ENCODE data around the gene ATP1A4.
A peak's percentile ranks its signal among the peaks of the same experiment; 100 is the strongest.
"Not testable (repeated sequence)": the region's sequence is repeated elsewhere in the genome, so short reads cannot be mapped to it uniquely, and the experiment has no call there.

ATP1A4 gene

GRCh38 chr1:160124705-160125478, 26.5 kb upstream of the ATP1A4 start:
- ChIA-PET CTCF (interaction anchor here (0.5 to 2.5 kb wide), 8 partner anchors 13 to 130 kb away, joined by 3 to 11 read pairs (median 4); no protein-coding TSS in a partner anchor), POLR2A (no interaction called here)
- no peaks in the 10 kb centered on the region for H3K9me3 ChIP-seq (ENCODE audit: control insufficient read depth, insufficient read depth, low read depth, low read length)
- TF ChIP-seq ZNF610 (tag by site-specific recombination; IDR thresholded peaks at IDR 0.05; ENCODE audit: borderline replicate concordance), result no peak
- no peak for TF ChIP-seq ZNF157 (tag by site-specific recombination; IDR thresholded peaks at IDR 0.05)
- no peak for TF ChIP-seq ZNF391 (tag by site-specific recombination; IDR thresholded peaks at IDR 0.05; ENCODE audit: borderline replicate concordance, low read depth)
- TF ChIP-seq ZNF660 (tag by site-specific recombination; IDR thresholded peaks at IDR 0.05), result no peak
- no peak for TF ChIP-seq ZNF571 (tag by site-specific recombination; IDR thresholded peaks at IDR 0.05)
- no peak for TF ChIP-seq ZNF248 (tag by site-specific recombination; IDR thresholded peaks at IDR 0.05)
- no peak for TF ChIP-seq OVOL3 (tag by site-specific recombination; IDR thresholded peaks at IDR 0.05)
- TF ChIP-seq ZNF221 (tag by site-specific recombination; IDR thresholded peaks at IDR 0.05; ENCODE audit: borderline replicate concordance), result no peak
- TF ChIP-seq ZBTB44 (tag by site-specific recombination; IDR thresholded peaks at IDR 0.05), result no peak
- TF ChIP-seq HOXA7 (CRISPR knock-in tag; IDR thresholded peaks at IDR 0.05; ENCODE audit: borderline replicate concordance), result no peak
- TF ChIP-seq ZNF121 (tag by site-specific recombination; IDR thresholded peaks at IDR 0.05), result no peak
- no peak for TF ChIP-seq ZNF544 (tag by site-specific recombination; IDR thresholded peaks at IDR 0.05)
- TF ChIP-seq GLIS2 (tag by site-specific recombination; IDR thresholded peaks at IDR 0.05), result peak; percentile 11; the same call in 1 of the 2 replicates
- TF ChIP-seq ZNF341 (tag by site-specific recombination; IDR thresholded peaks at IDR 0.05; ENCODE audit: low read depth), result no peak
- no peak for TF ChIP-seq KLF17 (tag by site-specific recombination; IDR thresholded peaks at IDR 0.05)
- TF ChIP-seq ZNF777 (tag by site-specific recombination; IDR thresholded peaks at IDR 0.05; ENCODE audit: borderline replicate concordance), result no peak
- no peak for TF ChIP-seq ZFP37 (tag by site-specific recombination; IDR thresholded peaks at IDR 0.05)
- peak; percentile 32 for TF ChIP-seq GLIS1 (tag by site-specific recombination; IDR thresholded peaks at IDR 0.05)
- peak; percentile 20; the same call in 1 of the 2 replicates for TF ChIP-seq SP7 (tag by site-specific recombination; IDR thresholded peaks at IDR 0.05)
- TF ChIP-seq ZNF600 (tag by site-specific recombination; IDR thresholded peaks at IDR 0.05), result no peak
- no peak for TF ChIP-seq ZBTB48 (tag by site-specific recombination; IDR thresholded peaks at IDR 0.05)
- no peak overlapping the region for H3K4me3 ChIP-seq (ENCODE audit: low read depth, low read length)
- no peaks in the 10 kb centered on the region for H3K36me3 ChIP-seq (ENCODE audit: control insufficient read depth in 2 of 2, insufficient read depth in 1 of 2, low read length in 2 of 2)
- no peaks in the 10 kb centered on the region for H3K4me1 ChIP-seq (ENCODE audit: control insufficient read depth, insufficient read depth, low read length)
- no peak overlapping the region for H3K27ac ChIP-seq (ENCODE audit: extremely low read depth, low read depth, low read length)

DNA sequence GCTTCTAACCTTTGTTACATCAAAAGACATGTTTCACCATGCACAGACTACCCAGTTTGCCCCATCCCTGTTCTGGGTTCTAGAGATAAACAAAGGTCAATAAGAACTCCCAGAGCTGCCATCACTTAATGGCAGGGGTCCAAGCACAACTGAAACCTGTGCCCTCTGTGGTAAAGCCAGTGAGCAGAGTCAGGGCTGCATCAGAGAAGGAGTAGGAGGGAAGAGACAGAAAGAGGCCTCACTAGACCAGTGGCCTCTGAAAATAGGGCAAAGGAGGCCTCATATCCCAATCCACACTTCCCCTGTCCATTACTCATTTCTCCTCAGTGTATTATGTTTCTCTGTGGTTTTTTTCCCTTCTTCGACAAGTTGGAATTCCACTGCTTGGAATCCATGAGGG, 25.7 kb upstream of the ATP1A4 start:
- CTCF ChIA-PET, result interaction anchor here (0.5 to 2.5 kb wide), 5 partner anchors 12 to 169 kb away, joined by 3 to 6 read pairs (median 4); no protein-coding TSS in a partner anchor

DNA sequence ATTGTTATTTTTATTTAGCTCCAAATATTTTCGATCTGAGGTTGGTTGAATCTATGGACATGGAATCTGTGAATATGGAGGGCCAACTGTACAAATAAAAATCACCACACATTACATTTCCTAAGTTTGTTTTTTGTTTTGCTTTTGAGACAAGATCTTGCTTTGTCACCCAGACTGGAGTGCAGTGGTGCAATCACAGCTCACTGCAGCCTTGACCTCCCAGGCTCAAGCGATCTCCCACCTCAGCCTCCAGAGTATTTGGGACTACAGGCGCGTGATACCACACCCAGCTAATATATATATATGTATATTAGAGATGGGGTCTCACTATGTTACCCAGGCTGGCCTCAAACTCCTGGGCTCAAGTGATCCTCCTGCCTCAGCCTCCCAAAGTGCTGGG, 25.1 kb upstream of the ATP1A4 start:
- POLR2A ChIA-PET; H3K36me3 ChIP-seq (ENCODE audit: control insufficient read depth in 2 of 2, insufficient read depth in 1 of 2, low read length in 2 of 2); H3K27ac ChIP-seq (ENCODE audit: extremely low read depth, low read depth, low read length): not testable (repeated sequence)

More for the DNA sequence above, 25.7 kb upstream of the ATP1A4 start:
- Histone ChIP-seq H3K9me3 (ENCODE audit: control insufficient read depth, insufficient read depth, low read depth, low read length) (no peaks in the 10 kb centered on the region), H3K4me3 (ENCODE audit: low read depth, low read length) (no peak overlapping the region), H3K27ac (ENCODE audit: extremely low read depth, low read depth, low read length) (no peak overlapping the region), H3K4me1 (ENCODE audit: control insufficient read depth, insufficient read depth, low read length) (no peaks in the 10 kb centered on the region), H3K36me3 (ENCODE audit: control insufficient read depth in 2 of 2, insufficient read depth in 1 of 2, low read length in 2 of 2) (no peaks in the 10 kb centered on the region)
- TF ChIP-seq ZNF416 (tag by site-specific recombination; IDR thresholded peaks at IDR 0.05), result no peak
- TF ChIP-seq PRDM4 (tag by site-specific recombination; IDR thresholded peaks at IDR 0.05), result no peak
- TF ChIP-seq ZNF561 (tag by site-specific recombination; IDR thresholded peaks at IDR 0.05; ENCODE audit: borderline replicate concordance), result no peak
- no peak for TF ChIP-seq ZBTB20 (tag by site-specific recombination; IDR thresholded peaks at IDR 0.05)
- POLR2A ChIA-PET, result no interaction called here

More for the DNA sequence above, 25.1 kb upstream of the ATP1A4 start:
- H3K9me3 ChIP-seq (ENCODE audit: control insufficient read depth, insufficient read depth, low read depth, low read length); H3K4me3 ChIP-seq (ENCODE audit: low read depth, low read length); H3K4me1 ChIP-seq (ENCODE audit: control insufficient read depth, insufficient read depth, low read length): not testable (repeated sequence)
- CTCF ChIA-PET, result interaction anchor here (0.6 to 2.5 kb wide), 5 partner anchors 17 to 168 kb away, joined by 3 to 6 read pairs (median 5); no protein-coding TSS in a partner anchor
